Kidney glomerular epithelial cell (primary cell): ENCODE results near the gene PGA4.

Experiments
- DNase-seq: peaks from one replicate; lab custom pipeline; 2025; lab: John Stamatoyannopoulos, UW

Gene PGA4

DNA sequence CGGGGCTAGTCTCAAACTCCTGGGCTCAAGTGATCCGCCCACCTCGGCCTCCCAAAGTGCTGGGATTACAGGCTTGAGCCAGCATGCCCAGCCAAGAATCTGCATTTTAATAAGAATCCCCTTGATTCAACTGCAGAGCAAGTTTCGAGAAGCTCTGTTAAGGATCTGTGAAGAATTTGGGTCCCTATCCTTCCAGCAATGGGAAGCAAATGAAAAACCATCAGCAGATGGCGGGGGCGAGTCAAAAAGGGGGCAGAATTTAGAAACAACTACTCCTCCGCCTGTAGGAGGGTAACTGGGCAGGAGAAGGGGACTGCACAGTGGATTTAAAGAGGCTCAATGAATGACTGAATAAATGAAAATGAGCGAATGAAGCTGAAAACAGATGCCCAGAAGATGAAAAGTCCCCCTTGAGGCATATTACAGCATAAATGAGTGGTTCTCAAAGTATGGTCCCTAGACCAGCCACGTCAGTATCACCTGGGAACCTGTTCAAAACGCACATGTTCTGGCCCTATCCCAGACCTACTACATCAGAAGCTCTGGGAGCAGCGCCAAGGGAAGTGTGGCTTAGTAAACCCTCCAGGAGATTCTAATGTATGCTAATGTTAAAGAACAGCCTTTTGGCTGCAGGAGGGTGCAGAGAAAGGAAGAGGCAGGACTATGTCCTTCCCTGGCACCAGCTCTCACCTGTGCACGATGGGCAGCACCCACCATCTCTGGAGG lies 58.0 kb downstream of the PGA4 start:
- DNase-seq, result no peak

DNA sequence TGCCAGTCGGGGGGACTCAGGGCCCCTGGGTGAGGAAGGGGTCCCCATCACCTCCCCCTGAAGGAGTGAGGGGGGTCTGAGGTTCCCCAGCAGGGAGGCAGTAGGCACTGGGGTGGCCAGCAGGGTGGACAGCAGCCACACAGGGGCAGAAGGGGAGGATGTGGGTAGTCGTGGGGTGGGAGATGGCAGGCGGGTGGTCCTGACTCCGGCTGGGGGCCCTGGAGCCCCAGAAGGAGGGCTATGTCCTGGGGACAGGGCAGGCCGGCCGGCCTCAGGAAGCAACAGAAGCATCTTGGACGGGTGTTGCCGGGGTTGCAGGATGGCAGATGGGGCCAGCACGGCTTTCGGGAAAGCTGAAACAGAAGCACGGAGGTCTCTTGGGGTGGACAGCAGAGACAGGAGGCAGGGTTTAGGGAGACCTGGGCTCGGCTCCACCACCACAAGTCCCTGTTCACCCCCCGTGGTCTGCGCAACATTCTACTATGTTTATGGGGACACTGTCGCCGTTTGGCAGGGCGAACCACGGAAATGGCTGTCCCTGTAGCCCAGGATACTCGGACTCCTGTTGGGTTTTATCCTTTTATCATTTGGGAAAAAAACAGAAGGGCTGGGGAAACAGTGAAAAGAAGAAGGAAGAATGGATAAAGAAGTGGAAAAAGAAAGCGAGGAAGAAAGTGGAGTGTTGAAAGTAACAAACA lies 58.9 kb downstream of the PGA4 start:
- DNase-seq, result no peak
